ENCODE measurements around the gene TMEM179.

DNA sequence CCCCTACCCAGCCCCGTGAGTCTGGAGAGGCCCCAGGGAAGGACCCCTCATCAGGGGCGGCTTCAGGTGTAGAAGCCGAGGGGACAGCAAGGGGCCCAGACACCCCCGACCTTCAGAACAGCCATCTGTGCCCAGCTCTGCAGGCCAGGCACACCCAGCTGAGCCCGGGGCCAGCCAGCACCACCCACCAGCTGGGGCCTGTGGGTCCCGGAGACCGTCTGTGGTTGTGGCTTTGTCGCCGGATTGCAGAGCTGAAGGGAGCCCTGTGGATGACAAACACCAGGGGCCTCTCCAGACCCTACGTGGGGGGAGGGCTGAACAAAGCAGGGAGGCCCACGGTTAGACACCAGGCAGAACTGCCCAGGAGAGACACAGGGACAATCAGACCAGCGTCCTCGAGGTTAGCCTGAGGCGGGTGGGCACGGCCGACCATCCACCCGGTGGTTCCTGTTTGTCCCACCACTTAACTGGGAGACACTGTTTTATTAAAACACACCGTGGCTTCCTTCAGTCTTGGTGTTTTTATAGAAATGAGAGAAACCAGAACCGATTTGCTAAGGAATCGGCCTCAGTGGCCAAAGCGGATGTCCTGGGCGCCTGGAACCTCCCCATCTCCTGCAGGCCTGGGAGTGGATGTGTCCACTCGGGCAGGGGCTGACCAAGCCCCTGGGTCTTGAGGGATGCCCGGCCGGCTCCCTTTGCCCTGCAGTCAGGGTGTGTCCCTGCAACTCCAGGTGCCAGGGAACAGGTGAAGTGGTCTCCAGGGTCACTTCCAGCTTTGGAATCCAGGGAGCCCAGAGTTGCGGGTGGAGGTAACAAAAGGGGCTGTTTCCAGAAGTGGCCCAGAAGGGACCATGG is 15.0 kb downstream of the TMEM179 start:
- no peak for TF ChIP-seq CTCF (IDR thresholded peaks at IDR 0.05; ENCODE audit: poor library complexity, severe bottlenecking)
- no peak for TF ChIP-seq POLR2AphosphoS5 (IDR thresholded peaks at IDR 0.05)
- no peak for TF ChIP-seq RAD21 (conservative IDR thresholded peaks at IDR 0.05)
- no peak for TF ChIP-seq MXI1 (conservative IDR thresholded peaks at IDR 0.05; ENCODE audit: poor library complexity, severe bottlenecking)
- TF ChIP-seq EZH2 (IDR thresholded peaks at IDR 0.05; ENCODE audit: borderline replicate concordance, insufficient read depth, low read length, poor library complexity, severe bottlenecking), result no peak
- no peak for TF ChIP-seq EP300 (conservative IDR thresholded peaks at IDR 0.05; ENCODE audit: poor library complexity, severe bottlenecking)

All from neural cell (in vitro differentiated cells).